IMR-90 (cell line): ENCODE results near the gene SLC9C2. TPM values are rescaled to one million over a fixed set of nuclear protein-coding genes. Genes with fewer than 3 reads are reported as not detected.

Experiments used
- ATAC-seq: fragments of 200-7000 bp; cut with Tn5 transposase; 2 replicates; pipeline ENCODE4 v1.9.1; 2020; ENCODE audit warnings: low read depth, mild to moderate bottlenecking, moderate library complexity
- BruUV-seq: library from RNA; stranded (reverse); fragments of 400-500 nt; replicated peaks from 2 replicates; lab custom pipeline; 2021; lab: Mats Ljungman, UMichigan
- CTCF ChIA-PET: fragments of 300-600 bp; formaldehyde crosslinking; extraction: SDS; loops from one replicate; lab custom pipeline; 2021; ENCODE audit warnings: antibody characterized with exemption; lab: Yijun Ruan, JAX
- POLR2A ChIA-PET: fragments of 300-600 bp; sonication (Branson Sonifier 250); formaldehyde crosslinking; loops from one replicate; lab custom pipeline; 2022; ENCODE audit warnings: antibody characterized with exemption; ENCODE audit not compliant: unreplicated experiment; lab: Charles Lee
- DNase-seq: peaks from one replicate; pipeline ENCODE4 v3.0.0; 2013
- H2AFZ ChIP-seq: replicated peaks from 2 replicates; pipeline ENCODE3; 2013; ENCODE audit warnings: low read length, mild to moderate bottlenecking; ENCODE audit not compliant: poor library complexity
- H2AK5ac ChIP-seq: 2 replicates; pipeline ENCODE4 v1.6.1; 2013; ENCODE audit warnings: low read depth, low read length, inconsistent platforms
- H2AK9ac ChIP-seq: replicated peaks from 2 replicates; pipeline ENCODE3; 2013; ENCODE audit warnings: mild to moderate bottlenecking, low read depth, low read length, moderate library complexity; ENCODE audit not compliant: poor library complexity
- H2BK120ac ChIP-seq: 2 replicates; pipeline ENCODE4 v1.6.1; 2013; ENCODE audit warnings: low read depth, low read length, inconsistent platforms
- H2BK15ac ChIP-seq: 3 replicates; pipeline ENCODE4 v1.6.1; 2013; ENCODE audit warnings: low read depth, low read length, inconsistent platforms
- H2BK20ac ChIP-seq: 2 replicates; pipeline ENCODE4 v1.6.1; 2013; ENCODE audit warnings: low read depth, mild to moderate bottlenecking, inconsistent platforms, low read length, moderate library complexity
- H2BK5ac ChIP-seq: 2 replicates; pipeline ENCODE4 v1.6.1; 2013; ENCODE audit warnings: mild to moderate bottlenecking, low read depth, low read length, inconsistent platforms; ENCODE audit not compliant: poor library complexity, severe bottlenecking
- H3K14ac ChIP-seq: replicated peaks from 2 replicates; pipeline ENCODE4 v1.6.1; 2013; ENCODE audit warnings: low read depth, low read length, inconsistent platforms
- H3K18ac ChIP-seq: 2 replicates; pipeline ENCODE4 v1.6.1; 2013; ENCODE audit warnings: low read depth, low read length, control low read depth
- H3K23ac ChIP-seq: 2 replicates; pipeline ENCODE4 v1.6.1; 2013; ENCODE audit warnings: low read depth, low read length, inconsistent platforms
- H3K27ac ChIP-seq: 2 replicates; pipeline ENCODE4 v1.5.1; 2013; ENCODE audit warnings: mild to moderate bottlenecking, control low read depth, low read length; ENCODE audit not compliant: insufficient read depth
- H3K27me3 ChIP-seq: 2 replicates; pipeline ENCODE4 v1.6.1; 2013; ENCODE audit warnings: low read length; ENCODE audit not compliant: control insufficient read depth, insufficient read depth
- H3K36me3 ChIP-seq: 2 replicates; pipeline ENCODE4 v1.6.1; 2013; ENCODE audit warnings: low read length, mixed read lengths; ENCODE audit not compliant: control insufficient read depth, insufficient read depth
- H3K4ac ChIP-seq: 2 replicates; pipeline ENCODE4 v1.6.1; 2013; ENCODE audit warnings: low read depth, low read length, inconsistent platforms
- H3K4me1 ChIP-seq: 2 replicates; pipeline ENCODE4 v1.6.1; 2013; ENCODE audit warnings: low read length, mixed read lengths; ENCODE audit not compliant: control insufficient read depth, insufficient read depth
- H3K4me2 ChIP-seq: 2 replicates; pipeline ENCODE4 v1.6.1; 2013; ENCODE audit warnings: low read depth, mild to moderate bottlenecking, control low read depth, low read length, moderate library complexity
- H3K4me3 ChIP-seq: 2 replicates; pipeline ENCODE4 v1.5.1; 2013; ENCODE audit warnings: low read depth, mild to moderate bottlenecking, control low read depth, low read length, moderate library complexity; ENCODE audit not compliant: insufficient read depth
- H3K56ac ChIP-seq: 2 replicates; pipeline ENCODE4 v1.6.1; 2013; ENCODE audit warnings: low read length, inconsistent platforms; ENCODE audit not compliant: insufficient read depth; ENCODE audit errors: extremely low read depth
- H3K79me1 ChIP-seq, 2 experiments: 2 replicates each; pipeline ENCODE4 v1.6.1; 2013; ENCODE audit warnings: low read length in 2 of 2, inconsistent platforms in 1 of 2, low read depth in 1 of 2
- H3K9ac ChIP-seq: 2 replicates; pipeline ENCODE4 v1.6.1; 2013; ENCODE audit warnings: low read depth, low read length, control low read depth
- H3K9me1 ChIP-seq: 2 replicates; pipeline ENCODE4 v1.6.1; 2013; ENCODE audit warnings: low read length, inconsistent platforms; ENCODE audit not compliant: insufficient read depth
- H3K9me3 ChIP-seq: 2 replicates; pipeline ENCODE4 v1.6.1; 2013; ENCODE audit warnings: low read length; ENCODE audit not compliant: control insufficient read depth, insufficient read depth
- H4K20me1 ChIP-seq: 2 replicates; pipeline ENCODE4 v1.6.1; 2013; ENCODE audit warnings: low read length, inconsistent platforms; ENCODE audit not compliant: insufficient read depth
- H4K5ac ChIP-seq: 2 replicates; pipeline ENCODE4 v1.6.1; 2013; ENCODE audit warnings: mild to moderate bottlenecking, low read depth, low read length, control low read depth
- H4K8ac ChIP-seq, 2 experiments: 2 replicates each; pipeline ENCODE4 v1.6.1; 2013; ENCODE audit warnings: low read depth in 2 of 2, low read length in 2 of 2, control low read depth in 1 of 2, inconsistent platforms in 1 of 2
- H4K91ac ChIP-seq: 2 replicates; pipeline ENCODE4 v1.6.1; 2013; ENCODE audit warnings: low read depth, low read length, inconsistent platforms; ENCODE audit not compliant: insufficient read depth
- CEBPB ChIP-seq: IDR thresholded peaks from 2 replicates; pipeline ENCODE4 v1.6.1; 2012; ENCODE audit warnings: low read depth, low read length, improper control_type of control experiment
- SMC3 ChIP-seq: fragments of 150-350 bp; IDR thresholded peaks from 2 replicates; pipeline ENCODE4 v1.6.1; 2016; ENCODE audit warnings: low read depth, mild to moderate bottlenecking, antibody characterized with exemption, low read length, moderate library complexity
- WGBS, 2 experiments: methylation state at CpG; one replicate each; pipeline versions ENCODE4 v1.1.5 to v1.1.7; 2013; ENCODE audit warnings: missing lambda C conversion rate in 2 of 2; ENCODE audit not compliant: insufficient read length in 1 of 2; ENCODE audit errors: extremely low coverage in 2 of 2; 5-methylcytosine and 5-hydroxymethylcytosine counted together
- dilution Hi-C: fragments of 300-500 bp; cut with HindIII; formaldehyde crosslinking; loops from one replicate; pipeline ENCODE4 v1.14.3; 2018; ENCODE audit warnings: low sequenced_read_pairs; ENCODE audit not compliant: unreplicated experiment
- in situ Hi-C: fragments of 300-500 bp; cut with MboI; formaldehyde crosslinking; loops from 3 replicates; pipeline ENCODE4 v1.14.3; 2019; ENCODE audit warnings: low sequenced_read_pairs, inconsistent platforms, mixed read lengths
- intact Hi-C: fragments of 100-400 bp; cut with micrococcal nuclease; formaldehyde crosslinking; loops from 2 replicates; pipeline ENCODE4 v1.10.0; 2022
- polyA plus RNA-seq, 3 experiments: library from polyadenylated mRNA; depleted of rRNA; stranded (reverse); fragments of >200 nt; gene quantifications; 2 replicates each; pipeline ENCODE4 v1.2.3, GENCODE V29; 2012; ENCODE audit warnings: low replicate concordance in 1 of 3
- total RNA-seq: library from RNA; depleted of rRNA; stranded (reverse); fragments of >200 nt; gene quantifications from 2 replicates; pipeline ENCODE4 v1.2.3, GENCODE V29; 2012

The SLC9C2 gene
- total and polyA plus RNA-seq, 2 of the 4 experiments (the other 2 are of a cell fraction): not detected

GRCh38 chr1:173549813-173550212 is 53.1 kb downstream of the SLC9C2 start:
- Histone ChIP-seq H3K56ac (no peak overlapping the region), H4K8ac (no peak overlapping the region), H2BK20ac (no peak overlapping the region), H3K4me2 (no peak overlapping the region), H3K14ac (no peak overlapping the region), H4K91ac (no peak overlapping the region), H3K9me1 (no peaks in the 10 kb centered on the region), H3K9ac (no peak overlapping the region), H3K18ac (no peak overlapping the region), H3K79me1 (no peaks in the 10 kb centered on the region), H3K9me3 (no peaks in the 10 kb centered on the region), H3K36me3 (no peaks in the 10 kb centered on the region), H4K20me1 (no peaks in the 10 kb centered on the region), H4K5ac (no peak overlapping the region), H3K27me3 (no peaks in the 10 kb centered on the region), H2BK5ac (no peak overlapping the region), H2BK120ac (no peak overlapping the region), H3K4me3 (no peak overlapping the region), H3K4me1 (no peaks in the 10 kb centered on the region), H2BK15ac (no peak overlapping the region), H3K4ac (no peak overlapping the region), H3K27ac (no peak overlapping the region), H2AK5ac (no peak overlapping the region), H2AFZ (no peak overlapping the region), H3K23ac (no peak overlapping the region), H2AK9ac (no peak overlapping the region)
- DNase-seq (no peak), ATAC-seq (no peak)
- CTCF ChIA-PET: no interaction called here
- TF ChIP-seq CEBPB (no peak), SMC3 (no peak)
- no TSS peak for BruUV-seq
- POLR2A ChIA-PET: no interaction called here
- no CpG with 5 or more reads among the region's 2 CpGs for WGBS, 2 experiments
- in situ Hi-C loops (no loop called here), intact Hi-C loops (no loop called here), dilution Hi-C loops (no loop called here)
